ENCODE results near the gene UNC80.

DNA sequence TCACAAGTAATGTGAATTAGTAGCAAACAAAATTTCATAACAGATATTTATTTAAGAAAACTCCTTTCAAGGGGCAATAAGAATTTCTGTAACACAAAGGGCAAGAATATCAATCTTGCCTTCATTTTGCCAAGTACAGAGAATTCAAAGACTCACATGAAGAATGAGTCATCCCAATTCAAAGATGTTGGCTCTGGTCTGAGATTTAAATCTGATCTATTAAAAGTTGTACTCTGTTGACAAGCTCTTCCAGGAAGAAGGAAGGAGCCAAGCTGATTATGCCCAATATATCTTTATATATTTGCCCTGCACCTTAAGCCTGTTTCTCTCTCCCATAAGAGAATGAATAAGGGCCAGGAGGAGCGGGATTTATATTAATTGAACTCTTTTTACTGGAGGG is 174.9 kb downstream of the UNC80 start:
- TF ChIP-seq ZNF773 (CRISPR knock-in tag; IDR thresholded peaks at IDR 0.05; ENCODE audit: borderline replicate concordance) (no peak), ATF7-NPFF (CRISPR knock-in tag; IDR thresholded peaks at IDR 0.05; ENCODE audit: low read depth) (no peak), ZBTB20 (CRISPR knock-in tag; IDR thresholded peaks at IDR 0.05; ENCODE audit: borderline replicate concordance, low read depth) (no peak), POLR2AphosphoS5 (IDR thresholded peaks at IDR 0.05; ENCODE audit: low read depth, low read length) (no peak), ZNF263 (CRISPR knock-in tag; IDR thresholded peaks at IDR 0.05) (no peak), ZNF737 (CRISPR knock-in tag; IDR thresholded peaks at IDR 0.05; ENCODE audit: borderline replicate concordance) (no peak), ZNF292 (CRISPR knock-in tag; IDR thresholded peaks at IDR 0.05; ENCODE audit: borderline replicate concordance, low read depth) (no peak)
- TF ChIP-seq, protein P1, sequence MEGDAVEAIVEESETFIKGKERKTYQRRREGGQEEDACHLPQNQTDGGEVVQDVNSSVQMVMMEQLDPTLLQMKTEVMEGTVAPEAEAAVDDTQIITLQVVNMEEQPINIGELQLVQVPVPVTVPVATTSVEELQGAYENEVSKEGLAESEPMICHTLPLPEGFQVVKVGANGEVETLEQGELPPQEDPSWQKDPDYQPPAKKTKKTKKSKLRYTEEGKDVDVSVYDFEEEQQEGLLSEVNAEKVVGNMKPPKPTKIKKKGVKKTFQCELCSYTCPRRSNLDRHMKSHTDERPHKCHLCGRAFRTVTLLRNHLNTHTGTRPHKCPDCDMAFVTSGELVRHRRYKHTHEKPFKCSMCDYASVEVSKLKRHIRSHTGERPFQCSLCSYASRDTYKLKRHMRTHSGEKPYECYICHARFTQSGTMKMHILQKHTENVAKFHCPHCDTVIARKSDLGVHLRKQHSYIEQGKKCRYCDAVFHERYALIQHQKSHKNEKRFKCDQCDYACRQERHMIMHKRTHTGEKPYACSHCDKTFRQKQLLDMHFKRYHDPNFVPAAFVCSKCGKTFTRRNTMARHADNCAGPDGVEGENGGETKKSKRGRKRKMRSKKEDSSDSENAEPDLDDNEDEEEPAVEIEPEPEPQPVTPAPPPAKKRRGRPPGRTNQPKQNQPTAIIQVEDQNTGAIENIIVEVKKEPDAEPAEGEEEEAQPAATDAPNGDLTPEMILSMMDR (CRISPR knock-in tag; IDR thresholded peaks at IDR 0.05): no peak
- TF ChIP-seq, protein P2, sequence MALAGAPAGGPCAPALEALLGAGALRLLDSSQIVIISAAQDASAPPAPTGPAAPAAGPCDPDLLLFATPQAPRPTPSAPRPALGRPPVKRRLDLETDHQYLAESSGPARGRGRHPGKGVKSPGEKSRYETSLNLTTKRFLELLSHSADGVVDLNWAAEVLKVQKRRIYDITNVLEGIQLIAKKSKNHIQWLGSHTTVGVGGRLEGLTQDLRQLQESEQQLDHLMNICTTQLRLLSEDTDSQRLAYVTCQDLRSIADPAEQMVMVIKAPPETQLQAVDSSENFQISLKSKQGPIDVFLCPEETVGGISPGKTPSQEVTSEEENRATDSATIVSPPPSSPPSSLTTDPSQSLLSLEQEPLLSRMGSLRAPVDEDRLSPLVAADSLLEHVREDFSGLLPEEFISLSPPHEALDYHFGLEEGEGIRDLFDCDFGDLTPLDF (CRISPR knock-in tag; IDR thresholded peaks at IDR 0.05): no peak
- TF ChIP-seq, protein P3, sequence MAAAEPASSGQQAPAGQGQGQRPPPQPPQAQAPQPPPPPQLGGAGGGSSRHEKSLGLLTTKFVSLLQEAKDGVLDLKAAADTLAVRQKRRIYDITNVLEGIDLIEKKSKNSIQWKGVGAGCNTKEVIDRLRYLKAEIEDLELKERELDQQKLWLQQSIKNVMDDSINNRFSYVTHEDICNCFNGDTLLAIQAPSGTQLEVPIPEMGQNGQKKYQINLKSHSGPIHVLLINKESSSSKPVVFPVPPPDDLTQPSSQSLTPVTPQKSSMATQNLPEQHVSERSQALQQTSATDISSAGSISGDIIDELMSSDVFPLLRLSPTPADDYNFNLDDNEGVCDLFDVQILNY (CRISPR knock-in tag; conservative IDR thresholded peaks at IDR 0.05): no peak
- TF ChIP-seq, protein P4, sequence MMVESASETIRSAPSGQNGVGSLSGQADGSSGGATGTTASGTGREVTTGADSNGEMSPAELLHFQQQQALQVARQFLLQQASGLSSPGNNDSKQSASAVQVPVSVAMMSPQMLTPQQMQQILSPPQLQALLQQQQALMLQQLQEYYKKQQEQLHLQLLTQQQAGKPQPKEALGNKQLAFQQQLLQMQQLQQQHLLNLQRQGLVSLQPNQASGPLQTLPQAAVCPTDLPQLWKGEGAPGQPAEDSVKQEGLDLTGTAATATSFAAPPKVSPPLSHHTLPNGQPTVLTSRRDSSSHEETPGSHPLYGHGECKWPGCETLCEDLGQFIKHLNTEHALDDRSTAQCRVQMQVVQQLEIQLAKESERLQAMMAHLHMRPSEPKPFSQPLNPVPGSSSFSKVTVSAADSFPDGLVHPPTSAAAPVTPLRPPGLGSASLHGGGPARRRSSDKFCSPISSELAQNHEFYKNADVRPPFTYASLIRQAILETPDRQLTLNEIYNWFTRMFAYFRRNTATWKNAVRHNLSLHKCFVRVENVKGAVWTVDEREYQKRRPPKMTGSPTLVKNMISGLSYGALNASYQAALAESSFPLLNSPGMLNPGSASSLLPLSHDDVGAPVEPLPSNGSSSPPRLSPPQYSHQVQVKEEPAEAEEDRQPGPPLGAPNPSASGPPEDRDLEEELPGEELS (CRISPR knock-in tag; IDR thresholded peaks at IDR 0.05): no peak
- TF ChIP-seq, protein P5, sequence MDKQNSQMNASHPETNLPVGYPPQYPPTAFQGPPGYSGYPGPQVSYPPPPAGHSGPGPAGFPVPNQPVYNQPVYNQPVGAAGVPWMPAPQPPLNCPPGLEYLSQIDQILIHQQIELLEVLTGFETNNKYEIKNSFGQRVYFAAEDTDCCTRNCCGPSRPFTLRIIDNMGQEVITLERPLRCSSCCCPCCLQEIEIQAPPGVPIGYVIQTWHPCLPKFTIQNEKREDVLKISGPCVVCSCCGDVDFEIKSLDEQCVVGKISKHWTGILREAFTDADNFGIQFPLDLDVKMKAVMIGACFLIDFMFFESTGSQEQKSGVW (CRISPR knock-in tag; IDR thresholded peaks at IDR 0.05; ENCODE audit: borderline replicate concordance): no peak
